NCI-H1092 treated with DMSO at 0.1 percent for 48 hours (cell line): ENCODE data around the gene KREMEN2.
A peak's percentile ranks its signal among the peaks of the same experiment; 100 is the strongest.
"Not testable (repeated sequence)": the region's sequence is repeated elsewhere in the genome, so short reads cannot be mapped to it uniquely, and the experiment has no call there.

Experiments
- DNase-seq: peaks from one replicate; lab custom pipeline; 2025; lab: John Stamatoyannopoulos, UW

Gene KREMEN2

GRCh38 chr16:2963723-2964474 is at the start of gene KREMEN2:
Gene KREMEN2 (plus strand): TSS chr16:2964275. CDS start chr16:2964521, 246 bp downstream.
- DNase-seq = no peak

GRCh38 chr16:2915196-2915929 is 48.7 kb upstream of the KREMEN2 start:
- DNase-seq = no peak

- peak; percentile 55 for DNase-seq
Observed at GRCh38 chr16:2919511-2920255, 44.4 kb upstream of the KREMEN2 start.

- no peak for DNase-seq
Observed at GRCh38 chr16:2923481-2923880, 40.6 kb upstream of the KREMEN2 start.

GRCh38 chr16:2924901-2925755 is 38.9 kb upstream of the KREMEN2 start:
- no peak for DNase-seq

- no peak for DNase-seq
Observed at GRCh38 chr16:2925951-2926649, 38.0 kb upstream of the KREMEN2 start.

- no peak for DNase-seq
Observed at GRCh38 chr16:2926650-2926999, 37.5 kb upstream of the KREMEN2 start.

GRCh38 chr16:2927010-2927646 is 36.9 kb upstream of the KREMEN2 start:
- DNase-seq = peak; percentile 81

- not testable (repeated sequence) for DNase-seq
Observed at GRCh38 chr16:2928151-2928550, 35.9 kb upstream of the KREMEN2 start.

- no peak for DNase-seq
Observed at GRCh38 chr16:2928796-2929195, 35.3 kb upstream of the KREMEN2 start.

- DNase-seq = no peak
Observed at GRCh38 chr16:2929693-2930092, 34.4 kb upstream of the KREMEN2 start.

- DNase-seq = no peak
Observed at GRCh38 chr16:2930236-2930635, 33.8 kb upstream of the KREMEN2 start.

GRCh38 chr16:2931231-2931914 is 32.7 kb upstream of the KREMEN2 start:
- not testable (repeated sequence) for DNase-seq

GRCh38 chr16:2933136-2933535 is 30.9 kb upstream of the KREMEN2 start:
- DNase-seq = no peak

- no peak for DNase-seq
Observed at GRCh38 chr16:2933701-2934100, 30.4 kb upstream of the KREMEN2 start.

- no peak for DNase-seq
Observed at GRCh38 chr16:2934450-2934849, 29.6 kb upstream of the KREMEN2 start.

- DNase-seq = no peak
Observed at GRCh38 chr16:2936436-2937011, 27.6 kb upstream of the KREMEN2 start.

GRCh38 chr16:2937170-2937569 is 26.9 kb upstream of the KREMEN2 start:
- no peak for DNase-seq

GRCh38 chr16:2938206-2938605 is 25.9 kb upstream of the KREMEN2 start:
- no peak for DNase-seq

GRCh38 chr16:2939968-2940367 is 24.1 kb upstream of the KREMEN2 start:
- no peak for DNase-seq
